Activated T-cell treated with anti-CD3 and anti-CD28 coated beads, Interleukin-2, amount 50 U/mL, for 4 hours (primary cell): ENCODE results near the gene MARCHF10. TPM values are rescaled to one million over a fixed set of nuclear protein-coding genes. Genes with fewer than 3 reads are reported as not detected.
A peak's percentile ranks its signal among the peaks of the same experiment; 100 is the strongest.
"Not testable (repeated sequence)": the region's sequence is repeated elsewhere in the genome, so short reads cannot be mapped to it uniquely, and the experiment has no call there.

ENCODE experiments used
- ATAC-seq, 2 donors: fragments of 200-7000 bp; cut with Tn5 transposase; one replicate each; pipeline ENCODE4 v1.10.0; 2021
- DNase-seq: peaks from one replicate; pipeline ENCODE4 v3.0.0-alpha.2; 2020
- H3K27me3 Mint-ChIP-seq: one replicate; pipeline ENCODE4 v1.8.0; 2021; ENCODE audit warnings: low read depth, mixed read lengths
- H3K36me3 Mint-ChIP-seq: one replicate; pipeline ENCODE4 v1.8.0; 2022; ENCODE audit warnings: mixed read lengths; ENCODE audit not compliant: insufficient read depth
- H3K4me1 Mint-ChIP-seq: one replicate; pipeline ENCODE4 v1.8.0; 2021; ENCODE audit warnings: low read depth, mixed read lengths
- H3K4me3 Mint-ChIP-seq: one replicate; pipeline ENCODE4 v1.8.0; 2021; ENCODE audit warnings: mild to moderate bottlenecking, moderate library complexity, mixed read lengths
- H3K9me3 Mint-ChIP-seq: one replicate; pipeline ENCODE4 v1.8.0; 2021; ENCODE audit warnings: mixed read lengths
- total RNA-seq, 3 donors: library from RNA; stranded (reverse); gene quantifications; one replicate each; pipeline ENCODE4 v1.2.1, GENCODE V29; 2021

The MARCHF10 gene
- total RNA-seq, 3 donors from 2014 or later: not detected

DNA sequence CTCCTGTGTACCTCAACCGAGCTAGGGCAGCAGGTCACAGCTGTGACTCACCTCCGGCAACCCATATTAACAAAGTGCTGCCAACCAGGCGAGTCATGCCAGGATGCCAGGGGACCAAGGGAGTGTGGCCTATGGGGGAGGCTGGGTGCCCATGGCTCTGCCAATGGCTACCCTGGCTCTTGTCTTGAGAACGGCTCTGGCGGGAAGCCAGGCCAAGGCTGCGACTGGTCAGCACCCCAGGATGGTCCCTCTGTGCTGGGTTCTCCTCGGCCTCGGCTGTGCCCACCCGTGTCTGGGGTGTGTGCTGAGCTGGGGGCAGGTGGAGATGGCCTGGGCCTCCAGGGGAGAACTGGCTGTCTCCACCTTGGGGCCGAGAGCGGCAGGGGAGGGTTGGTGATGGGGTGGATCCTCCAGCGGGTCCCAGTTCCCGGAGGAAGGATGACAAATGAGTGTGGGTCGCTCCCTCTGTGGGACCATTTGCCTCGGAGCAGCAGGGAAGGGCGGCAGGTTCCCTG, 104.8 kb downstream of the MARCHF10 start:
- ATAC-seq: peak; percentile 29 to 41
- peaks cover 7% of the 10 kb centered on the region for H3K27me3 Mint-ChIP-seq
- no peak for DNase-seq
- H3K36me3 Mint-ChIP-seq: no peaks in the 10 kb centered on the region
- no peaks in the 10 kb centered on the region for H3K9me3 Mint-ChIP-seq
- peaks cover 14% of the 10 kb centered on the region for H3K4me1 Mint-ChIP-seq
- H3K4me3 Mint-ChIP-seq: peak overlapping the region; percentile 59

DNA sequence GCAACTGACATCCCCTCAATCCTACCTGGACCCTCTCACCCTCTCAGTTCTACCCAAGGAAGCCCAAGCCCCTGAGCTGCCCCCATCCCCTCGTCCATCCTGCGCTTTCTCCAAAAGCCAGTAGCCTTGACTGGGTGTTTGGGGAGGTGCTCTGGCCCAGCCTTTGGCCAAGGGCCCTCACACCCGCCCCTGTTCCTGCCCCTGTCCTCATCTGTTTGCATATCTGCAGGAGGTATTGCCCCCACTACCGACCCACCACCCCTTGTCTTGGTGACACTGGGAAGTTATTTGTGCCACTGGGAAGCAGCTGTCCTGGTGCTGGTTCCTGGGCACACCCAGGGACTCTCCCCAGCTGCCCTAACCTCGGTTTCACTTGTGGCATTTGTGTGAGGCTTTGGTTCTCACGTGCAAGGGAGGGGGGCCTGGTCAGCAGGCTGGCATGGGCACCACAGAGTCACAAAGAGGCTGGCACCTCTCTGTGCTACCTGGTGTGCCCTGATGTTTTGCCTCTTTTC, 105.3 kb downstream of the MARCHF10 start:
- H3K4me3 Mint-ChIP-seq: no peak overlapping the region
- H3K9me3 Mint-ChIP-seq: no peaks in the 10 kb centered on the region
- peaks cover 7% of the 10 kb centered on the region for H3K27me3 Mint-ChIP-seq
- ATAC-seq: no peak
- no peak for DNase-seq
- H3K4me1 Mint-ChIP-seq: peaks cover 14% of the 10 kb centered on the region
- no peaks in the 10 kb centered on the region for H3K36me3 Mint-ChIP-seq

DNA sequence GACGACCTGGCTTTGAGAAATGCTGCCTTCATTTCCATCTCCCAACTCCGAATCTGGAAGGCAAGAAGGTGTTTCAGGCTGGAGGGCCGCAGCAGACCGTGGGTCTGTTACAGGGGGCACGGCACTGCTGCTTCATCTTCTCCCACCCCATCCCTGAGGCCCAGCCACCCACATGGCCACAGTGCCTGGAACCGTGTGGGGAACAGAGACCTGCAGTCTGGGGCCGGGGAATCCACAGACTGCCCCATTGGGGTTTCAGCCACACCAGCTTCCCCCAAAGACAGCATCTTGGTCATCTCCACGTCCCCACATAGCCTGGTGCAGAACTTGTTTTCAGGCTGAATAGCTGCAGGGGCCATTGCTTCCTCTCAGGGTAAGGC, 106.4 kb downstream of the MARCHF10 start:
- Mint-ChIP-seq H3K36me3 (no peaks in the 10 kb centered on the region), H3K4me1 (peaks cover 14% of the 10 kb centered on the region), H3K27me3 (peaks cover 7% of the 10 kb centered on the region), H3K9me3 (no peaks in the 10 kb centered on the region), H3K4me3 (no peak overlapping the region)
- DNase-seq (no peak), ATAC-seq (no peak)

DNA sequence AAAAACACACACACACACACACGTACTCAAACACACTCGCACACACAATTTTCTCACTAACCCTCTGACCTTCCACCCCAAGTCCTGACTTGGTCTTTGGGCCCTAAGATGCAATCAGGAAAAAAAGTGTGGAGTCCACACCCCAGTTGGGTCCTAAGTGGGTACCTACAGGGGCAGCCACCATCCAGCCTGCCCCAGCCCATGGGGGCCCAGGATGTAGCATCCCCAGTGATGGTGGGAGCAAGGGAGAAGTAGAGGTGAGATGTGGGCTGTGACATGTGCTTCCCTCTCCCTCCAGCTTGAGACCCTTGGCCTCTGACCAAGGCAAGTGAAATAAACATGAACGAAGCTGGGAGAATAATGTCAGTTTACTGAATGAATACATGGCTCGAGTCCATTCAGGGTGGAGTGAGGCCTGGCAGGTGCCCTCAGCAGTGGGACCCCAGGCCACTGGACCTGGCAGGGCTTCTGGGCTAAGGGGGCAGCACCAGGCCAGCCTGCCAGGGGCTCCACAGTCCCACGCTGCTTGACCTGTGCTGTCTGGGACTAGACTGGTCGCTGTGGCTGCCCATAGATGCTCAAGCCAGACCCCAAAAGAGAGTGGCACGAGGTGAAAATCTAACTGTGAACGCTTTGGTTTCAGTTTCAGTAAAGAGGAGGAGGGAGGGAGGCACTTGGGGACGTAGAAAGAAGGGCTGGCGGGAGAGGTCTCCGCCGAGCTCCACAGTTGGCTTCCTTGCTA, 107.0 kb downstream of the MARCHF10 start:
- Mint-ChIP-seq H3K4me3 (no peak overlapping the region), H3K4me1 (peaks cover 14% of the 10 kb centered on the region), H3K27me3 (peaks cover 7% of the 10 kb centered on the region), H3K9me3 (no peaks in the 10 kb centered on the region), H3K36me3 (no peaks in the 10 kb centered on the region)
- no peak for DNase-seq
- ATAC-seq: no peak

DNA sequence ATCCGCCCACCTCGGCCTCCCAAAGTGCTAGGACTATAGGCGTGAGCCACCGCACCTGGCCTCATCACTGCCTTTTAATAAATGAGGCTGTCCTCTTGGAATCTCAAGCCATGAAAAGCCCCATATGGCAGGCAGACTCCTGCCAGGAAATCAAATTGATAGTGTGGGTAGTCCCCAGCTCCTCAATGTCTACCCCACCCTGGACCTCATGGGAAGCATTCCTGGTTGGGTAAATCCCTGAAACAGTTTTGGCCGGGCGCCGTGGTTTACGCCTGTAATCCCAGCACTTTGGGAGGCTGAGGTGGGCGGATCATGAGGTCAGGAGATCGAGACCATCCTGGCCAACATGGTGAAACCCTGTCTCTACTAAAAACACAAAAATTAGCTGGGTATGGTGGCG, 109.7 kb downstream of the MARCHF10 start:
- H3K27me3 Mint-ChIP-seq, H3K4me1 Mint-ChIP-seq, H3K36me3 Mint-ChIP-seq, H3K9me3 Mint-ChIP-seq, H3K4me3 Mint-ChIP-seq, ATAC-seq, DNase-seq: not testable (repeated sequence)

DNA sequence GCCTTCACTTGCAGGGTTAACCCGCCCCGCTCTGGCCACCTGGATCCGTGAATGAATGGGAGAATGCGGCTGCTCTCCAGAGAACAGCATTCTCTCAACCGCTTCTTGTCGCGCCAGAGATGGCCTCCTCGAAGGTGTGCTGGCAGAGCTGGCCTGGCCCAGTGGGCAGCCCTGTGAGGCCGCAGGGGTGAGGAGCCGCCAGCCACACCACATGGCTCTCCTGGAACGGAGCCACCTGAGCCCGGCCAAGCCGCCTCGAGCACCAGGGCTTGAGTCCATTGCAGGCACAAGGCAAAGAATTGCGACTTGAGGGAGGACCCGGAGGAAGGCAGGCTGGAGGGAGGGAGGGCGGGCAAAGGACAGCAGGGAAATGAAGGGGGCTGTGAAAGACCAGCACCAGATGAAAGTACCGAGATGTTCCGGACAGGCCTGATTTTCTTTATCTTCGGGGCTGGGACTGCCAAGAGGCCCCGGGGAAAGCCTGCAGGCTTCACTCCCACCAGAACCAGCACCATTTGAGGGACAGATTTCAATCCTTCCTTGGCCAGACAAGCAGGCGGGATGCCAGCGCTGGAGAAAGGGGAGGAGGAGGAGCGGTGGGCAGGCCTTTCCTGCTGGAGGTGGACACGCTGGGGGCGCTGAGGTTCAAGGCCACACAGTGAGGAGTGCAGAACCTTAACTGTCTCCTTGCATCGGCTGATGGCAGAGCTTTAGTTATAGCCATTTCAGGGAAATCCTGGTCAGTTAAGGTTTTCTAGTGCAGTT, 111.2 kb downstream of the MARCHF10 start:
- no peak overlapping the region for H3K4me3 Mint-ChIP-seq
- DNase-seq: no peak
- no peaks in the 10 kb centered on the region for H3K27me3 Mint-ChIP-seq
- no peaks in the 10 kb centered on the region for H3K9me3 Mint-ChIP-seq
- no peaks in the 10 kb centered on the region for H3K36me3 Mint-ChIP-seq
- ATAC-seq: no peak
- no peaks in the 10 kb centered on the region for H3K4me1 Mint-ChIP-seq

DNA sequence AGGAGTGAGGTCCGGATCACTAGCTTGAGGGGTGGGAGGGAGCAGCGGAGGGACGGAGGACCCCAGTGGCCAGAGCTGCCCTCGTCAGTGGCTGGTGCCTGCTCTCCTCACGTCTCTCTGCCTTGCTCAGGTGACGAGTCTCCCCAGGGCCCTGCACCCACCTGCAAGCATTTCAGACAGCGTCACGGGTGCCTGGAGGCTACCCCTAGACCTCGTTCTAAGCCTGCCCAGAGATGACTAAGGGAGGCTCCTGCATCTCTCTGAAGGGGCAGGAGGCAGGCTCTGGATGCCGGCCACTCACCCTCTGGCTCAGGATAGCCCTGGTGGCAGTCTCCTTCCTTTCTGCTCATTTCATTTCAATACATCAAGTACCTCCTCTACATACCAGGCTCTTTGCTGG, 111.9 kb downstream of the MARCHF10 start:
- DNase-seq (no peak), ATAC-seq (no peak)
- H3K4me1 Mint-ChIP-seq: no peaks in the 10 kb centered on the region
- H3K4me3 Mint-ChIP-seq: no peak overlapping the region
- no peaks in the 10 kb centered on the region for H3K27me3 Mint-ChIP-seq
- H3K36me3 Mint-ChIP-seq: no peaks in the 10 kb centered on the region
- H3K9me3 Mint-ChIP-seq: no peaks in the 10 kb centered on the region

DNA sequence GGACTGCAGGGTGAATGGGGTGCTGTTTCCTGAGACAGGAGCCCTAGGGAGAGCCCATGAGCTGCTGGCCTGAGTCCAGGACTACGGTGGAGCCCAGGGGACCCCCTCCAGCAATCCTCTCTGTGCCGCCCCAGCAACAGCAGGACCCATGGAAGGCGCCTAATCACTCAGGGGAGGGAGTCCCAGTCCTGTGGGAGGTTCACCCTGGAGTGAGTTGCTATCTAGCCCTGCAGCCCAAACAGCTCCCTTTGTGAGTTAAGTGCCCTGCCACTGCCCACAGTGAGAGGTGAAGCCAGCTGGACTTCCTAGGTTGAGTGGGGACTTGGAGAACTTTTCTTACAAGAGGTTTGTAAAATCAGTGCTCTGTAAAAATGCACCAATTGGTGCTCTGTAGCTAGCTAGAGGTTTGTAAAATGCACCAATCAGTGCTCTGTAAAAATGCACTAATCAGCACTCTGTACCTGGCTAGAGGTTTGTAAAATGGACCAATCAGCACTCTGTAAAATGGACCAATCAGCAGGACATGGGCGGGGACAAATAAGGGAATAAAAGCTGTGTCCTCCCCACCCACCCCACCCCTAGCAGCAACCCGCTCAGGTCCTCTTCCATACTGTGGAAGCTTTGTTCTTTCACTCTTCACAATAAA, 112.9 kb downstream of the MARCHF10 start:
- H3K9me3 Mint-ChIP-seq, H3K4me3 Mint-ChIP-seq, H3K27me3 Mint-ChIP-seq, H3K36me3 Mint-ChIP-seq, ATAC-seq, DNase-seq, H3K4me1 Mint-ChIP-seq: not testable (repeated sequence)

DNA sequence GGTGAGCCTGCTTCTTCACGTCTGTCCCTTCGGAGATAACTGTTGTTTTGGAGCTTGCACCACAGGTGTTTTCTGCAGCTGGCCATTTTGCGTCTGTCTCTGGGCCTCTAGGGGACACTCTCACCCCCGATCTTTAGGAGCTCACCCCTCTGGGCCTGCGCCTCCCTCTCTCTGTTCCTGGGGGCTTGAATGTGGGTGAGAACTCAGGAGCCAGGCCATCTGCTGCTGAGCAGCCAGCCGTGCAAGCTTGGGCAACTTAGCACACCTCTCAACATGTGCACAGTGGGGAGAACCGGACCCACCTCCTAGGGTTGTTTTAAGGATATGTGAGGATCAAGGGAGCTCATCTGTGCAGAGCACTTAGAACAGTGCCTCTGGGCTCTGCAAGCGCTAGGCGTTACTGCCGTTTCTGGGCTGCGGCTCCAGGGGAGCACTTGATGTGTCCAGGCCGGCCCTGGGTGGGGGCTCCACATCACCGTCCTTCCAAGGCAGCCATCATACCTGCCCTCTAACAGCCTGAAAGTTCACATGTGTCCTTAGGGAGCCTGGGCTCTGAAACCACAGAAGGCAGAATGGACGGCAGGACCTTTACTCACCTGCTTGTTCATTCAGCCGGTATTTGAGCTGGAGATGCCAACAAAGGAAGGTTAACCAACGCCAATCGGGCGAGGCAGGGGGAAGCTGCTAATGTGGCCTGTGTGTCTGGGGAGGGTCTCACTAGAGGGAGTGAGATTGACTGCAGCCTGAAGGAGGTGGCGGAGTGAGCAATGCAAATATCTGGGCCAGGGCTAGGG, 114.3 kb downstream of the MARCHF10 start:
- no peaks in the 10 kb centered on the region for H3K27me3 Mint-ChIP-seq
- DNase-seq (no peak), ATAC-seq (no peak)
- no peak overlapping the region for H3K4me3 Mint-ChIP-seq
- no peaks in the 10 kb centered on the region for H3K36me3 Mint-ChIP-seq
- no peaks in the 10 kb centered on the region for H3K9me3 Mint-ChIP-seq
- no peaks in the 10 kb centered on the region for H3K4me1 Mint-ChIP-seq

DNA sequence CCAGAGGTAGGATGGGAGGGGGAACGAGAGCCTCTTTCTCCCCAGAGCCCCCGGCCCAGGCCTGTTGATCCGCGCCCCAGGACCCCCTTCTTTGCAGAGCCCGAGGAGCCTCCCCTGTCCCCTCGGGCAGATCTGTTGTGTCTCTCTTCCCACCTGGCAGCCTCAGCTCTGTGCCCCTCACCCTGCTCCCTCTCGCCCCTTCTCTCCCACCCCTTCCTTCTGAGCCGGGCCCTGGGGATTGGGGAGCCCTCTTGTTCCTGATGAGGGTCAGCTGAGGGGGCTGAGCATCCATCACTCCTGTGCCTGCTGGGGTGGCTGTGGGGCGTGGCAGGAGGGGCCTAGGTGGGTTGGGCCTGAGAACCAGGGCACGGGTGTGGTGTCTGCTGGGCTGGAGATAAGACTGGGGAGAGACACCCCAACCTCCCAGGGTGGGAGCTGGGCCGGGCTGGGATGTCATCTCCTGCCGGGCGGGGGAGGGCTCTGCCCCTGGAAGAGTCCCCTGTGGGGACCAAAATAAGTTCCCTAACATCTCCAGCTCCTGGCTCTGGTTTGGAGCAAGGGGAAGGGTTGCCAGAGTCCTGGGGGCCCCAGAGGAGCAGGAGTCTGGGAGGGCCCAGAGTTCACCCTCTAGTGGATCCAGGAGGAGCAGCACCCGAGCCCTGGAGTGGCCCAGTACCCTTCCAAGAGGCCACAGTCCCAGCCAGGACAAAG, 115.2 kb downstream of the MARCHF10 start:
- ATAC-seq: peak in 1 of 2 donors; percentile 34
- Mint-ChIP-seq H3K27me3 (no peaks in the 10 kb centered on the region), H3K36me3 (no peaks in the 10 kb centered on the region), H3K4me3 (no peak overlapping the region), H3K9me3 (no peaks in the 10 kb centered on the region), H3K4me1 (no peaks in the 10 kb centered on the region)
- DNase-seq: no peak

DNA sequence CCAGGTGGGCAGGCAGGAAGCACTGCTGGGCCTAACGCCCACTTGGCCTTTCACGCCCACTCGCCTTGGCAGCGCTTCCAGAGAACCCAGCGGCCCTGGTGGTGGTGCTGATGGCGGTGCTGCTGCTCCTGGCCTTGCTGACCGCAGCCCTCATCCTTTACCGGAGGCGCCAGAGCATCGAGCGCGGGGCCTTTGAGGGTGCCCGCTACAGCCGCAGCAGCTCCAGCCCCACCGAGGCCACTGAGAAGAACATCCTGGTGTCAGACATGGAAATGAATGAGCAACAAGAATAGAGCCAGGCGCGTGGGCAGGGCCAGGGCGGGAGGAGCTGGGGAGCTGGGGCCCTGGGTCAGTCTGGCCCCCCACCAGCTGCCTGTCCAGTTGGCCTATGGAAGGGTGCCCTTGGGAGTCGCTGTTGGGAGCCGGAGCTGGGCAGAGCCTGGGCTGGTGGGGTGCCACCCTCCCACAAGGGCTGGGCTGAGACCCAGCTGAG, 115.9 kb downstream of the MARCHF10 start:
- Mint-ChIP-seq H3K4me1 (no peaks in the 10 kb centered on the region), H3K27me3 (no peaks in the 10 kb centered on the region), H3K4me3 (no peak overlapping the region), H3K9me3 (no peaks in the 10 kb centered on the region), H3K36me3 (no peaks in the 10 kb centered on the region)
- no peak for DNase-seq
- ATAC-seq: no peak

DNA sequence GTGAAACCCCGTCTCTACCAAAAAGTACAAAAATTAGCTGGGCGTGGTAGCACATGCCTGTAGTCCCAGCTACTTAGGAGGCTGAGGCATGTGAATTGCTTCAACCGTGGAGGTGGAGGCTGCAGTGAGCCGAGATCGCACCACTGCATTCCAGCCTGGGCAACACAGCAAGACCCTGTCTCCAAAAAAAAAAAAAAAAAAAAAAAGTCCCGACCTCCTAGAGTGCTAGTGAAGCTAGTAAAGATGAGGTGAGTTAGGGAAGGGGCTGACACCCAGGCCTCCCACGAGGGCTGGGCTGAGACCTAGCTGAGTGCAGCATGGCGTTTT, 116.6 kb downstream of the MARCHF10 start:
- H3K9me3 Mint-ChIP-seq, H3K27me3 Mint-ChIP-seq, DNase-seq, H3K36me3 Mint-ChIP-seq, H3K4me3 Mint-ChIP-seq, H3K4me1 Mint-ChIP-seq, ATAC-seq: not testable (repeated sequence)

DNA sequence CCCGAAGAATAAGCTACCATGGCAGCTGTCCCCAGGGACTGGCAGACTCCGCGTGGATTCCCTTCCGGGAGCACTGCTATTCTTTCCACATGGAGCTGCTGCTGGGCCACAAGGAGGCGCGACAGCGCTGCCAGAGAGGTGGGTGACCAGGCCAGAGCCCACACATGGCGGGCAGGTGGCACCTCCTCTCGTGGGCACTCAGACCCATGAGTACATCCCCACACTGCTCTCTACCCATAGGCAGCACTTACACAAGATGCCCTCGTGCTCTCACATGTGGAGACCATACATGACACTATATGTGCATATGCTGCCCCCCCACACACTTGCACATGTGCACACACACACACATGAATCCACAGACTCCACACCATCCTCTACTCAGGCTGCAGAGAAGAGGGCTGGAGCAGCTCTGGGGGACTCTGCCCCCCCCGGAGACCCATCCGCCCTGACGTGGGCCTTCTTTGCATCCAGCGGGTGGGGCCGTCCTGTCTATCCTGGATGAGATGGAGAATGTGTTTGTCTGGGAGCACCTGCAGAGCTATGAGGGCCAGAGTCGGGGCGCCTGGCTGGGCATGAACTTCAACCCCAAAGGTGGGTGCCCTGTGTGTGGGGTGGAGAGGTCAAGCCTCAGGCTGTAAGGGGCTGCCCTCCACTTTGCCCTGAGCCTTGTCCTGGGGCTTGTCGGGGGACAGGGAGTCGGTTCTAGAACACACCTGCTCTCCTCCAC, 117.8 kb downstream of the MARCHF10 start:
- Mint-ChIP-seq H3K9me3 (no peaks in the 10 kb centered on the region), H3K4me1 (no peaks in the 10 kb centered on the region), H3K27me3 (no peaks in the 10 kb centered on the region), H3K36me3 (no peaks in the 10 kb centered on the region), H3K4me3 (no peak overlapping the region)
- no peak for ATAC-seq
- no peak for DNase-seq
